Stimulated activated CD4-positive, alpha-beta T cell treated with anti-CD3 and anti-CD28 coated beads, Interleukin-4, amount 100 ng/mL, for 1 hour (primary cell): ENCODE results near the gene SLC4A2.

Experiments
- DNase-seq: peaks from one replicate; pipeline ENCODE4 v3.0.0-alpha.2; 2020

The SLC4A2 gene

GRCh38 chr7:151046603-151047573 is 12.5 kb upstream of the SLC4A2 start:
- no peak for DNase-seq

- no peak for DNase-seq
Measured at GRCh38 chr7:151047976-151048815, 11.2 kb upstream of the SLC4A2 start, which contains the start of gene ASIC3. Gene ASIC3, plus strand, starts transcription at chr7:151048531. Its CDS starts 355 bp downstream, at chr7:151048886.

GRCh38 chr7:151048911-151049463 is 10.4 kb upstream of the SLC4A2 start:
- no peak for DNase-seq

GRCh38 chr7:151051108-151051507 is 8.3 kb upstream of the SLC4A2 start:
- peak; percentile 58 for DNase-seq

- DNase-seq, result no peak
Measured at GRCh38 chr7:151053096-151053495, 6.3 kb upstream of the SLC4A2 start.

GRCh38 chr7:151053751-151054150 is 5.6 kb upstream of the SLC4A2 start:
- DNase-seq, result no peak

- DNase-seq, result no peak
Measured at GRCh38 chr7:151056283-151056665, 3.1 kb upstream of the SLC4A2 start.

GRCh38 chr7:151056666-151057505 is 2.5 kb upstream of the SLC4A2 start:
- no peak for DNase-seq

GRCh38 chr7:151057506-151057988 is 1.8 kb upstream of the SLC4A2 start, which contains the start of gene CDK5:
Gene CDK5, minus strand, starts transcription at chr7:151057897. Its CDS starts 49 bp downstream, at chr7:151057848.
- DNase-seq, result no peak

GRCh38 chr7:151057989-151058780 is 1.2 kb upstream of the SLC4A2 start:
- peak; percentile 95 for DNase-seq

GRCh38 chr7:151058781-151059366 is 515 bp upstream of the SLC4A2 start:
- no peak for DNase-seq

- DNase-seq, result no peak
Measured at GRCh38 chr7:151060113-151060415, 675 bp downstream of the SLC4A2 start.

- DNase-seq, result no peak
Measured at GRCh38 chr7:151060416-151061212, 1.2 kb downstream of the SLC4A2 start.

GRCh38 chr7:151061213-151062110 is 2.1 kb downstream of the SLC4A2 start:
- DNase-seq, result no peak

GRCh38 chr7:151062111-151062398 is 2.7 kb downstream of the SLC4A2 start:
- no peak for DNase-seq

- DNase-seq, result no peak
Measured at GRCh38 chr7:151062399-151063211, 3.2 kb downstream of the SLC4A2 start.

- no peak for DNase-seq
Measured at GRCh38 chr7:151063212-151063561, 3.8 kb downstream of the SLC4A2 start.

GRCh38 chr7:151064454-151064853 is 5.1 kb downstream of the SLC4A2 start:
- no peak for DNase-seq
